Body of pancreas (tissue), 4 donors: ENCODE measurements around the gene SHROOM2. TPM values are rescaled to one million over a fixed set of nuclear protein-coding genes. Genes with fewer than 3 reads are reported as not detected.

Experiments
- ATAC-seq: fragments of 150-250 bp; one replicate; pipeline ENCODE4 v1.9.1; 2016
- DNase-seq, 4 donors: peaks; one replicate each; pipeline ENCODE4 v3.0.0-alpha.2; 2019
- H3K27ac ChIP-seq, 4 donors: fragments of 200-600 bp; sonication (generic); 1 replicate in 3 of 4; 2 replicates in 1 of 4; pipeline versions ENCODE4 v1.5.1 to v1.6.1; 2016 to 2019; ENCODE audit warnings: mild to moderate bottlenecking in 1 of 4, mixed read lengths in 1 of 4, moderate library complexity in 1 of 4
- H3K27me3 ChIP-seq, 2 donors: fragments of 200-600 bp; sonication (generic); one replicate each; pipeline ENCODE4 v1.6.0; 2016; ENCODE audit warnings: mild to moderate bottlenecking in 1 of 2
- H3K36me3 ChIP-seq, 2 donors: fragments of 200-600 bp; sonication (generic); replicated peaks in 1 of 2; 2 replicates each; pipeline ENCODE4 v1.5.1; 2016; ENCODE audit warnings: low read depth in 2 of 2; ENCODE audit not compliant: insufficient read depth in 1 of 2
- H3K4me1 ChIP-seq: fragments of 200-600 bp; sonication (generic); one replicate; pipeline ENCODE4 v1.6.0; 2016
- H3K4me3 ChIP-seq, 2 donors: fragments of 200-600 bp; sonication (generic); 1 replicate in 1 of 2; 2 replicates in 1 of 2; pipeline ENCODE4 v1.5.1; 2016 to 2019
- H3K9me3 ChIP-seq, 3 donors: fragments of 200-600 bp; sonication (generic); 1 replicate in 2 of 3; 2 replicates in 1 of 3; pipeline ENCODE4 v1.5.1; 2016
- CTCF ChIP-seq, 7 experiments: fragments of 450-650 bp in 4 of 7; fragments of 200-600 bp in 3 of 7; sonication (generic) in 3 of 7; IDR thresholded peaks; one replicate each; pipeline ENCODE4 v1.5.1; 2016 to 2019; ENCODE audit warnings: antibody characterized with exemption in 7 of 7
- POLR2A ChIP-seq, 3 donors: fragments of 450-650 bp; IDR thresholded peaks; one replicate each; pipeline ENCODE4 v1.6.1; 2016; ENCODE audit warnings: antibody characterized with exemption in 3 of 3, mild to moderate bottlenecking in 2 of 3
- WGBS, 2 donors: methylation state at CpG; one replicate each; pipeline ENCODE4 v1.1.5; 2017; 5-methylcytosine and 5-hydroxymethylcytosine counted together
- intact Hi-C: fragments of 100-400 bp; cut with DNase I; formaldehyde crosslinking; loops from one replicate; pipeline ENCODE4 v1.15.1; 2023
- total RNA-seq, 2 donors: library from RNA; depleted of rRNA; stranded (reverse); fragments of >200 nt; gene quantifications; one replicate each; pipeline ENCODE4 v1.1.0, GENCODE V29; 2016

SHROOM2 gene
- total RNA-seq, 2 donors from 2014 or later, result 9.9 TPM

- WGBS, 2 donors, result 0 to 5% methylated on average over 2 of the region's 2 CpGs
- no peaks in the 10 kb centered on the region for H3K9me3 ChIP-seq
- no peaks in the 10 kb centered on the region for H3K27me3 ChIP-seq
- ATAC-seq, result peak; percentile 36
- DNase-seq, result peak; percentile 33 to 61 (median 52)
- no peak overlapping the region for H3K4me3 ChIP-seq
- peaks cover 19% of the 10 kb centered on the region for H3K4me1 ChIP-seq
- intact Hi-C loops, result no loop called here
- no peaks in the 10 kb centered on the region for H3K36me3 ChIP-seq
- H3K27ac ChIP-seq, result peak overlapping the region in 2 of 4 donors; percentile 44 to 50
- TF ChIP-seq POLR2A (IDR thresholded peaks at IDR 0.05), result no peak
- no peak for TF ChIP-seq CTCF (IDR thresholded peaks at IDR 0.05)
These were observed 2.7 kb downstream of the SHROOM2 start for GRCh38 chrX:9788911-9789310.

GRCh38 chrX:9789555-9789954 is 3.3 kb downstream of the SHROOM2 start:
- ATAC-seq (no peak), DNase-seq (no peak)
- H3K4me3 ChIP-seq, result no peak overlapping the region
- no peak for TF ChIP-seq CTCF (IDR thresholded peaks at IDR 0.05)
- TF ChIP-seq POLR2A (IDR thresholded peaks at IDR 0.05), result no peak
- WGBS, 2 donors, result 60 to 70% methylated on average over 1 to 3 of the region's 5 CpGs
- intact Hi-C loops, result no loop called here
- peaks cover 19% of the 10 kb centered on the region for H3K4me1 ChIP-seq
- H3K36me3 ChIP-seq, result no peaks in the 10 kb centered on the region
- H3K27me3 ChIP-seq, result no peaks in the 10 kb centered on the region
- peak overlapping the region in 2 of 4 donors; percentile 44 to 50 for H3K27ac ChIP-seq
- no peaks in the 10 kb centered on the region for H3K9me3 ChIP-seq

GRCh38 chrX:9790866-9791265 is 4.6 kb downstream of the SHROOM2 start:
- TF ChIP-seq CTCF (IDR thresholded peaks at IDR 0.05) (no peak), POLR2A (IDR thresholded peaks at IDR 0.05) (no peak)
- Histone ChIP-seq H3K27me3 (no peaks in the 10 kb centered on the region), H3K36me3 (no peaks in the 10 kb centered on the region), H3K9me3 (no peaks in the 10 kb centered on the region), H3K4me3 (no peak overlapping the region), H3K27ac (no peak overlapping the region), H3K4me1 (peaks cover 19% of the 10 kb centered on the region)
- intact Hi-C loops, result no loop called here
- 77 to 82% methylated on average over 6 of the region's 6 CpGs for WGBS, 2 donors
- DNase-seq (no peak), ATAC-seq (no peak)

- H3K4me1 ChIP-seq, result peaks cover 7% of the 10 kb centered on the region
- H3K9me3 ChIP-seq, result no peaks in the 10 kb centered on the region
- no peak overlapping the region for H3K4me3 ChIP-seq
- 93 to 99% methylated on average over 6 to 7 of the region's 7 CpGs for WGBS, 2 donors
- TF ChIP-seq POLR2A (IDR thresholded peaks at IDR 0.05) (no peak), CTCF (IDR thresholded peaks at IDR 0.05) (no peak)
- intact Hi-C loops, result no loop called here
- H3K27ac ChIP-seq, result no peak overlapping the region
- no peak for DNase-seq
- no peaks in the 10 kb centered on the region for H3K27me3 ChIP-seq
- ATAC-seq, result no peak
- H3K36me3 ChIP-seq, result no peaks in the 10 kb centered on the region
These were observed 8.3 kb downstream of the SHROOM2 start for GRCh38 chrX:9794495-9794894.
